ENCODE measurements around the gene NRXN3. TPM values are rescaled to one million over a fixed set of nuclear protein-coding genes. Genes with fewer than 3 reads are reported as not detected.

The NRXN3 gene
- total and polyA plus RNA-seq, 4 donors = 1.4 to 8.3 (median 4.4) TPM

- no peak overlapping the region for H3K27ac ChIP-seq (ENCODE audit: low read depth in 1 of 2, low read length in 1 of 2)
- H3K36me3 ChIP-seq (ENCODE audit: control insufficient read depth in 4 of 4, insufficient read depth in 4 of 4, low read length in 4 of 4) = no peaks in the 10 kb centered on the region
- DNase-seq (no peak), ATAC-seq (ENCODE audit: insufficient read depth, low FRiP score) (no peak)
- WGBS, 2 donors = 35 to 39% methylated on average over 2 of the region's 2 CpGs
- H3K9me3 ChIP-seq (ENCODE audit: control insufficient read depth in 4 of 4, insufficient read depth in 3 of 4, low read length in 3 of 4) = peaks cover 0 to 2% (median 0%) of the 10 kb centered on the region in 4 donors
- no peak overlapping the region for H3K4me3 ChIP-seq
- TF ChIP-seq CTCF (IDR thresholded peaks at IDR 0.05; ENCODE audit: control extremely low read depth, extremely low read depth) = no peak
- no peaks in the 10 kb centered on the region for H3K27me3 ChIP-seq (ENCODE audit: control insufficient read depth in 3 of 3, insufficient read depth in 3 of 3, low read length in 2 of 3)
- H3K9ac ChIP-seq (ENCODE audit: insufficient read depth in 1 of 2, low read length in 2 of 2) = no peak overlapping the region
- H3K4me1 ChIP-seq (ENCODE audit: control insufficient read depth in 5 of 5, insufficient read depth in 5 of 5, low read length in 5 of 5) = no peaks in the 10 kb centered on the region
Measured at GRCh38 chr14:79074510-79074909, 904.3 kb downstream of the NRXN3 start.

GRCh38 chr14:79076428-79076827 is 906.3 kb downstream of the NRXN3 start:
- Histone ChIP-seq H3K27ac (ENCODE audit: low read depth in 1 of 2, low read length in 1 of 2) (no peak overlapping the region), H3K36me3 (ENCODE audit: control insufficient read depth in 4 of 4, insufficient read depth in 4 of 4, low read length in 4 of 4) (no peaks in the 10 kb centered on the region), H3K9me3 (ENCODE audit: control insufficient read depth in 4 of 4, insufficient read depth in 3 of 4, low read length in 3 of 4) (peaks cover 0 to 2% (median 0%) of the 10 kb centered on the region in 4 donors), H3K9ac (ENCODE audit: insufficient read depth in 1 of 2, low read length in 2 of 2) (no peak overlapping the region), H3K27me3 (ENCODE audit: control insufficient read depth in 3 of 3, insufficient read depth in 3 of 3, low read length in 2 of 3) (no peaks in the 10 kb centered on the region), H3K4me1 (ENCODE audit: control insufficient read depth in 5 of 5, insufficient read depth in 5 of 5, low read length in 5 of 5) (no peaks in the 10 kb centered on the region), H3K4me3 (no peak overlapping the region)
- TF ChIP-seq CTCF (IDR thresholded peaks at IDR 0.05; ENCODE audit: control extremely low read depth, extremely low read depth) = no peak
- DNase-seq = no peak
- ATAC-seq (ENCODE audit: insufficient read depth, low FRiP score) = no peak

GRCh38 chr14:79077096-79077495 is 906.9 kb downstream of the NRXN3 start:
- Histone ChIP-seq H3K36me3 (ENCODE audit: control insufficient read depth in 4 of 4, insufficient read depth in 4 of 4, low read length in 4 of 4) (no peaks in the 10 kb centered on the region), H3K27ac (ENCODE audit: low read depth in 1 of 2, low read length in 1 of 2) (no peak overlapping the region), H3K4me3 (no peak overlapping the region), H3K9ac (ENCODE audit: insufficient read depth in 1 of 2, low read length in 2 of 2) (no peak overlapping the region), H3K27me3 (ENCODE audit: control insufficient read depth in 3 of 3, insufficient read depth in 3 of 3, low read length in 2 of 3) (no peaks in the 10 kb centered on the region), H3K4me1 (ENCODE audit: control insufficient read depth in 5 of 5, insufficient read depth in 5 of 5, low read length in 5 of 5) (no peaks in the 10 kb centered on the region), H3K9me3 (ENCODE audit: control insufficient read depth in 4 of 4, insufficient read depth in 3 of 4, low read length in 3 of 4) (peaks cover 0 to 2% (median 0%) of the 10 kb centered on the region in 4 donors)
- ATAC-seq (ENCODE audit: insufficient read depth, low FRiP score) (no peak), DNase-seq (no peak)
- TF ChIP-seq CTCF (IDR thresholded peaks at IDR 0.05; ENCODE audit: control extremely low read depth, extremely low read depth) = no peak
- 62 to 71% methylated on average over 5 of the region's 5 CpGs for WGBS, 2 donors

GRCh38 chr14:79080040-79080439 is 909.9 kb downstream of the NRXN3 start:
- Histone ChIP-seq H3K9ac (ENCODE audit: insufficient read depth in 1 of 2, low read length in 2 of 2) (no peak overlapping the region), H3K4me3 (no peak overlapping the region), H3K4me1 (ENCODE audit: control insufficient read depth in 5 of 5, insufficient read depth in 5 of 5, low read length in 5 of 5) (no peaks in the 10 kb centered on the region), H3K36me3 (ENCODE audit: control insufficient read depth in 4 of 4, insufficient read depth in 4 of 4, low read length in 4 of 4) (no peaks in the 10 kb centered on the region), H3K27ac (ENCODE audit: low read depth in 1 of 2, low read length in 1 of 2) (no peak overlapping the region), H3K9me3 (ENCODE audit: control insufficient read depth in 4 of 4, insufficient read depth in 3 of 4, low read length in 3 of 4) (peaks cover 0 to 2% (median 0%) of the 10 kb centered on the region in 4 donors), H3K27me3 (ENCODE audit: control insufficient read depth in 3 of 3, insufficient read depth in 3 of 3, low read length in 2 of 3) (no peaks in the 10 kb centered on the region)
- 62 to 81% methylated on average over 1 of the region's 1 CpG for WGBS, 2 donors
- no peak for TF ChIP-seq CTCF (IDR thresholded peaks at IDR 0.05; ENCODE audit: control extremely low read depth, extremely low read depth)
- DNase-seq (peak in 1 of 3 donors; percentile 17), ATAC-seq (ENCODE audit: insufficient read depth, low FRiP score) (no peak)

Data from lung (tissue), 12 donors.